ENCODE results near the gene KCNJ18. TPM values are rescaled to one million over a fixed set of nuclear protein-coding genes. Genes with fewer than 3 reads are reported as not detected.

The KCNJ18 gene
- total and polyA plus RNA-seq, 9 of the 15 experiments (the other 6 are each of a cell fraction or from before 2014, with no cell fraction given): not detected

DNA sequence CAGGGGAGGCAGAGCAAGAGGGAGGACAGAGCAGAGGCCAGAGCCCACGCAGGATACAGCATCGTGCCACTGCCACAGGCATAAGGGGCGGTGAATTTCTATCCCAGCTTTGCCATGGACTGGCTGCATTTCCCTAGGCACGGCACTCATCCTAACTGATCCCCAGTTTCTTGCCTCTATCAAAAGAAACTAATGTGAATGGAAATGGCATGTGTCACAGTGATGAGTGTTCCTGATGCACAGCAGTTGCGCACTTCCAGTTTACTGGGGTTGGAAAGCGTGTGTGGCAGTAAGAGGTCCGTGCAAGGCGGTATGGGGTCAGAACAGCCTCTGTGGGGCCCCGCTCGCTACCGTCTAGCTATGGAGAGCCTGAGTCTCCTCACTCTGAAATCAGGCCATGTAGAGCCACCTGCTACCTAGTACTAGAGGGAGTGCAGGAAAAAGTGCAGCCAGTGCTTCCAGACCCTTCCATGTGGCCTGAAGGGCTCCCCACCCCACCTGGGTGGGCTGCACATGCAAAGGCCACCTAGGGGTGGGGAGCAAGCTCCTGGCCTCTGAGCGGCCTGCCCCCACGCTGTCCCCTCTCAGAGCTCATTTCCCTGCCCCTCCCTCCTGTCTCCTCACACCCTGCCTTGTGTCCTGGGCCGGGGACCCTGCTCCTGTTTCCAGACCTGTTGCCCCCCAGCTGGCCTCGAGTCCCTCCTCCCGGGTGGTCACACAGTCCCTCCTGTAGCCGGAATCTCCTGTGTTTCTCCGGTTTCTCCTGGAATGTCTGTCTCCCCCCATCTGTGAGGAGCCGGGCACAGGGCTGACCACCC lies 5.0 kb upstream of the KCNJ18 start:
- POLR2A ChIA-PET: no interaction called here
- DNase-seq (ENCODE audit: extremely low read depth in 1 of 4, low spot score in 3 of 4) (no peak), FAIRE-seq (no peak), ATAC-seq (peak; percentile 38; the same call in 2 of the 3 replicates)
- no peak overlapping the region for H3K4me3 ChIP-seq
- no peaks in the 10 kb centered on the region for H3K9me3 ChIP-seq (replicated peaks; ENCODE audit: control insufficient read depth, insufficient read depth, low read depth, low read length)
- no peak overlapping the region for H2AFZ ChIP-seq (ENCODE audit: low read depth, low read length)
- no peaks in the 10 kb centered on the region for H3K9me1 ChIP-seq (ENCODE audit: control insufficient read depth, insufficient read depth, low read length)
- H4K20me1 ChIP-seq (replicated peaks; ENCODE audit: control insufficient read depth, insufficient read depth, low read length): no peaks in the 10 kb centered on the region
- no peaks in the 10 kb centered on the region for H3K36me3 ChIP-seq (ENCODE audit: control insufficient read depth, insufficient read depth, low read length)
- in situ Hi-C loops (cut with MboI): no loop called here
- no peak overlapping the region for H3K4me2 ChIP-seq (ENCODE audit: insufficient read depth, low read length)
- H3K79me2 ChIP-seq (ENCODE audit: control insufficient read depth, insufficient read depth, low read length): no peaks in the 10 kb centered on the region
- WGBS (ENCODE audit: insufficient coverage, low coverage, missing lambda C conversion rate): 30% methylated on average over 15 of the region's 19 CpGs
- intact Hi-C loops (cut with micrococcal nuclease): no loop called here
- no peak overlapping the region for H3K27ac ChIP-seq (ENCODE audit: extremely low read depth, low read depth, low read length)
- H3K27me3 ChIP-seq (ENCODE audit: control insufficient read depth in 2 of 2, insufficient read depth in 2 of 2, low read length in 2 of 2): peaks cover 0 to 6% of the 10 kb centered on the region in 2 experiments; a peak in 1 of 5 replicates
- TF ChIP-seq PHF21A (IDR thresholded peaks at IDR 0.05; ENCODE audit: borderline replicate concordance, low read depth): no peak
- TF ChIP-seq ZBTB8A (IDR thresholded peaks at IDR 0.05; ENCODE audit: partially characterized antibody): no peak
- TF ChIP-seq SREBF1 (IDR thresholded peaks at IDR 0.05; ENCODE audit: borderline replicate concordance, low read depth, low read length): no peak
- TF ChIP-seq ERF (CRISPR knock-in tag; IDR thresholded peaks at IDR 0.05): no peak
- TF ChIP-seq ATF1 (CRISPR knock-in tag; IDR thresholded peaks at IDR 0.05): no peak
- TF ChIP-seq ATF1 (tag; IDR thresholded peaks at IDR 0.05): no peak
- TF ChIP-seq WHSC1 (IDR thresholded peaks at IDR 0.05; ENCODE audit: low read length): no peak
- no peak for TF ChIP-seq MEF2A (IDR thresholded peaks at IDR 0.05; ENCODE audit: control insufficient read depth, low read depth, low read length)
- no peak for TF ChIP-seq ZNF143 (CRISPR knock-in tag; IDR thresholded peaks at IDR 0.05)
- TF ChIP-seq, protein P1, sequence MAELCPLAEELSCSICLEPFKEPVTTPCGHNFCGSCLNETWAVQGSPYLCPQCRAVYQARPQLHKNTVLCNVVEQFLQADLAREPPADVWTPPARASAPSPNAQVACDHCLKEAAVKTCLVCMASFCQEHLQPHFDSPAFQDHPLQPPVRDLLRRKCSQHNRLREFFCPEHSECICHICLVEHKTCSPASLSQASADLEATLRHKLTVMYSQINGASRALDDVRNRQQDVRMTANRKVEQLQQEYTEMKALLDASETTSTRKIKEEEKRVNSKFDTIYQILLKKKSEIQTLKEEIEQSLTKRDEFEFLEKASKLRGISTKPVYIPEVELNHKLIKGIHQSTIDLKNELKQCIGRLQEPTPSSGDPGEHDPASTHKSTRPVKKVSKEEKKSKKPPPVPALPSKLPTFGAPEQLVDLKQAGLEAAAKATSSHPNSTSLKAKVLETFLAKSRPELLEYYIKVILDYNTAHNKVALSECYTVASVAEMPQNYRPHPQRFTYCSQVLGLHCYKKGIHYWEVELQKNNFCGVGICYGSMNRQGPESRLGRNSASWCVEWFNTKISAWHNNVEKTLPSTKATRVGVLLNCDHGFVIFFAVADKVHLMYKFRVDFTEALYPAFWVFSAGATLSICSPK (IDR thresholded peaks at IDR 0.05; ENCODE audit: borderline replicate concordance): no peak
- TF ChIP-seq, protein P2, sequence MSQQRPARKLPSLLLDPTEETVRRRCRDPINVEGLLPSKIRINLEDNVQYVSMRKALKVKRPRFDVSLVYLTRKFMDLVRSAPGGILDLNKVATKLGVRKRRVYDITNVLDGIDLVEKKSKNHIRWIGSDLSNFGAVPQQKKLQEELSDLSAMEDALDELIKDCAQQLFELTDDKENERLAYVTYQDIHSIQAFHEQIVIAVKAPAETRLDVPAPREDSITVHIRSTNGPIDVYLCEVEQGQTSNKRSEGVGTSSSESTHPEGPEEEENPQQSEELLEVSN (IDR thresholded peaks at IDR 0.05; ENCODE audit: borderline replicate concordance in 1 of 2, extremely low read depth in 1 of 2, insufficient read depth in 1 of 2, insufficient read length in 1 of 2, low read depth in 1 of 2, low read length in 1 of 2, poor library complexity in 1 of 2, severe bottlenecking in 1 of 2): no peak
- TF ChIP-seq CBX3 (IDR thresholded peaks at IDR 0.05; ENCODE audit: borderline replicate concordance in 1 of 2, low read length in 2 of 2): no peak
- no peak for TF ChIP-seq ARNT (IDR thresholded peaks at IDR 0.05)
- TF ChIP-seq, protein P3, sequence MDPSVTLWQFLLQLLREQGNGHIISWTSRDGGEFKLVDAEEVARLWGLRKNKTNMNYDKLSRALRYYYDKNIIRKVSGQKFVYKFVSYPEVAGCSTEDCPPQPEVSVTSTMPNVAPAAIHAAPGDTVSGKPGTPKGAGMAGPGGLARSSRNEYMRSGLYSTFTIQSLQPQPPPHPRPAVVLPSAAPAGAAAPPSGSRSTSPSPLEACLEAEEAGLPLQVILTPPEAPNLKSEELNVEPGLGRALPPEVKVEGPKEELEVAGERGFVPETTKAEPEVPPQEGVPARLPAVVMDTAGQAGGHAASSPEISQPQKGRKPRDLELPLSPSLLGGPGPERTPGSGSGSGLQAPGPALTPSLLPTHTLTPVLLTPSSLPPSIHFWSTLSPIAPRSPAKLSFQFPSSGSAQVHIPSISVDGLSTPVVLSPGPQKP (CRISPR knock-in tag; IDR thresholded peaks at IDR 0.05): no peak
- H3K4me1 ChIP-seq (replicated peaks in 1 of 2; ENCODE audit: control insufficient read depth in 2 of 2, insufficient read depth in 2 of 2, low read length in 2 of 2): no peaks in the 10 kb centered on the region
- no peak overlapping the region for H3K9ac ChIP-seq (ENCODE audit: insufficient read depth in 1 of 2, low read depth in 2 of 2, low read length in 2 of 2)
- CTCF ChIA-PET (ENCODE audit: low intra/inter-chr PET ratio): no interaction called here
- BruUV-seq (replicated peaks): no TSS peak

Measured in K562 (cell line).